Measurements from ENCODE around the gene ZNF549.

The ZNF549 gene

GRCh38 chr19:57606931-57607330, 79.8 kb downstream of the ZNF549 start:
- H3K4me3 ChIP-seq (ENCODE audit: low read depth, low read length): no peak overlapping the region
- no peaks in the 10 kb centered on the region for H3K27me3 ChIP-seq (ENCODE audit: control insufficient read depth, insufficient read depth, low read length)
- no peak overlapping the region for H3K9ac ChIP-seq (ENCODE audit: low read length)
- peaks cover 13% of the 10 kb centered on the region for H3K9me3 ChIP-seq (ENCODE audit: control insufficient read depth, insufficient read depth, low read depth, low read length)
- peaks cover 46% of the 10 kb centered on the region for H3K36me3 ChIP-seq (ENCODE audit: control insufficient read depth, insufficient read depth, low read length)
- H3K4me1 ChIP-seq (ENCODE audit: control insufficient read depth, insufficient read depth, low read length): no peaks in the 10 kb centered on the region
- H3K27ac ChIP-seq (ENCODE audit: low read depth, low read length): no peak overlapping the region

Measured in HUES6 (cell line).